Activated T-helper 1 cell treated with anti-CD3 and anti-CD28 coated beads, Interleukin-12 subunit alpha, Interleukin-12 subunit beta, Interleukin-2, Interleukin-4 antibody, amounts not matched to agents 30 ng/mL and 10 ng/mL and 1 ng/mL, durations not matched to agents 14 hours and 24 hours and 36 hours (primary cell): ENCODE measurements around the gene PTPRF. TPM values are rescaled to one million over a fixed set of nuclear protein-coding genes. Genes with fewer than 3 reads are reported as not detected.

Experiments used
- DNase-seq: peaks from one replicate; pipeline ENCODE4 v3.0.0; 2021; ENCODE audit warnings: low spot score
- H3K27ac Mint-ChIP-seq: one replicate; pipeline ENCODE4 v1.8.0; 2021; ENCODE audit warnings: mild to moderate bottlenecking, mixed read lengths
- H3K27me3 Mint-ChIP-seq: one replicate; pipeline ENCODE4 v1.8.0; 2022; ENCODE audit warnings: mild to moderate bottlenecking, moderate library complexity, mixed read lengths; ENCODE audit not compliant: insufficient read depth
- H3K36me3 Mint-ChIP-seq: one replicate; pipeline ENCODE4 v1.8.0; 2021; ENCODE audit warnings: low read depth, mixed read lengths
- H3K4me1 Mint-ChIP-seq: one replicate; pipeline ENCODE4 v1.8.0; 2021; ENCODE audit warnings: low read depth, mixed read lengths
- H3K4me3 Mint-ChIP-seq: one replicate; pipeline ENCODE4 v1.8.0; 2021; ENCODE audit warnings: mild to moderate bottlenecking, moderate library complexity, mixed read lengths
- H3K9me3 Mint-ChIP-seq: one replicate; pipeline ENCODE4 v1.8.0; 2021; ENCODE audit warnings: mixed read lengths
- intact Hi-C: fragments of 100-400 bp; cut with micrococcal nuclease; formaldehyde crosslinking; loops from one replicate; pipeline ENCODE4 v1.15.1; 2024
- total RNA-seq: library from RNA; stranded (reverse); gene quantifications from 2 replicates; pipeline ENCODE4 v1.2.3, GENCODE V29; 2022

The PTPRF gene
- total RNA-seq, 1 donor from 2014 or later = 0.93 TPM

DNA sequence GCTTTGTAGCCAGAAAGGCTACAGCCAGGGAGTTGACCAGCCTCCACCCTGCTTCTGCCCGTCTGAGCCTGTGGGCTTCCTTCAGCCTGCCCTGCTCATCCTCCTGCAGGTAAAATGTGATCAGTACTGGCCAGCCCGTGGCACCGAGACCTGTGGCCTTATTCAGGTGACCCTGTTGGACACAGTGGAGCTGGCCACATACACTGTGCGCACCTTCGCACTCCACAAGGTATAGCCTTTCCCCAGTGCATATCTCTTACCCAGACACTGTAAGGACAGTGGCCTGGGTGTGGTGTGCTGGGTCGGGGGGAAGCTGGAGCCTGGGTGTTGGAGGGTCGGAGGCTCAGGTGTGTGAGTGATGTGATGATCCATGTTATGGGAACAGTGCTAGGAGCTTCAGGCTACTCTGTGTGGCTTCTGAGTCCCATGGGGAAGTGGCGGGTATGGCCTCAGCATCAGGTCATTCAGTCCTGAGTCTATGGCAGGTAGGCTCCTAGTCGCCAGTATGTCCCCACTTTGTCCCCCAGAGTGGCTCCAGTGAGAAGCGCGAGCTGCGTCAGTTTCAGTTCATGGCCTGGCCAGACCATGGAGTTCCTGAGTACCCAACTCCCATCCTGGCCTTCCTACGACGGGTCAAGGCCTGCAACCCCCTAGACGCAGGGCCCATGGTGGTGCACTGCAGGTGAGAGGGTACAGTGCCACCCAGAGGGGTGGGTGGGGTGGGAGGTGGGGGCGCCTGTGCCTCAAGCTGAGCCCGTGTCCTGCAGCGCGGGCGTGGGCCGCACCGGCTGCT lies 88.0 kb downstream of the PTPRF start:
- Mint-ChIP-seq H3K36me3 (no peaks in the 10 kb centered on the region), H3K9me3 (no peaks in the 10 kb centered on the region), H3K27me3 (no peaks in the 10 kb centered on the region), H3K4me1 (no peaks in the 10 kb centered on the region), H3K4me3 (no peak overlapping the region), H3K27ac (no peak overlapping the region)
- intact Hi-C loops = no loop called here
- DNase-seq = no peak

DNA sequence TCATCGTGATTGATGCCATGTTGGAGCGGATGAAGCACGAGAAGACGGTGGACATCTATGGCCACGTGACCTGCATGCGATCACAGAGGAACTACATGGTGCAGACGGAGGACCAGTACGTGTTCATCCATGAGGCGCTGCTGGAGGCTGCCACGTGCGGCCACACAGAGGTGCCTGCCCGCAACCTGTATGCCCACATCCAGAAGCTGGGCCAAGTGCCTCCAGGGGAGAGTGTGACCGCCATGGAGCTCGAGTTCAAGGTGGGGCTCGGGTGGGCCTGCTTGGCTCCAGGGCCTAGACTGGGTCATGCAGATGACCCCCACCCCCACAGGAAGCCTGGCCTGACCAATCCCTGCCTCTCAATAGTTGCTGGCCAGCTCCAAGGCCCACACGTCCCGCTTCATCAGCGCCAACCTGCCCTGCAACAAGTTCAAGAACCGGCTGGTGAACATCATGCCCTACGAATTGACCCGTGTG lies 88.7 kb downstream of the PTPRF start:
- no peak overlapping the region for H3K27ac Mint-ChIP-seq
- H3K9me3 Mint-ChIP-seq = no peaks in the 10 kb centered on the region
- H3K36me3 Mint-ChIP-seq = no peaks in the 10 kb centered on the region
- no peak for DNase-seq
- H3K27me3 Mint-ChIP-seq = no peaks in the 10 kb centered on the region
- H3K4me3 Mint-ChIP-seq = no peak overlapping the region
- intact Hi-C loops = no loop called here
- H3K4me1 Mint-ChIP-seq = no peaks in the 10 kb centered on the region

GRCh38 chr1:43619996-43620920 lies 89.6 kb downstream of the PTPRF start:
- H3K4me3 Mint-ChIP-seq = no peak overlapping the region
- no peaks in the 10 kb centered on the region for H3K27me3 Mint-ChIP-seq
- no peak for DNase-seq
- H3K9me3 Mint-ChIP-seq = no peaks in the 10 kb centered on the region
- H3K36me3 Mint-ChIP-seq = no peaks in the 10 kb centered on the region
- intact Hi-C loops = no loop called here
- H3K4me1 Mint-ChIP-seq = no peaks in the 10 kb centered on the region
- H3K27ac Mint-ChIP-seq = no peak overlapping the region

DNA sequence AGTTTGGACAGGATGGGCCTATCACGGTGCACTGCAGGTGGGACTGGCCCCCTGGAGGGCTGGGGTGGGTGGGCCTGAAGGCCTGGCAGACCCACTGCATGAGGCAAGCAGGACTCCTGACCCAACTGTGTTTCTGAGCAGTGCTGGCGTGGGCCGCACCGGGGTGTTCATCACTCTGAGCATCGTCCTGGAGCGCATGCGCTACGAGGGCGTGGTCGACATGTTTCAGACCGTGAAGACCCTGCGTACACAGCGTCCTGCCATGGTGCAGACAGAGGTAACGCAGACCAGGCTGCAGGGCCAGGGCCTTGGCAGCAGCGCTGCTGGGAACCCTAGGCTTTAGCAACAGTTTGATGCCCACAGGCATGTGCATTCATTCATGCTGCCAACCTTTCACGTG lies 90.3 kb downstream of the PTPRF start:
- Mint-ChIP-seq H3K9me3 (no peaks in the 10 kb centered on the region), H3K4me3 (no peak overlapping the region), H3K27ac (no peak overlapping the region), H3K36me3 (no peaks in the 10 kb centered on the region), H3K4me1 (no peaks in the 10 kb centered on the region), H3K27me3 (peaks cover 2% of the 10 kb centered on the region)
- no peak for DNase-seq
- intact Hi-C loops = no loop called here

DNA sequence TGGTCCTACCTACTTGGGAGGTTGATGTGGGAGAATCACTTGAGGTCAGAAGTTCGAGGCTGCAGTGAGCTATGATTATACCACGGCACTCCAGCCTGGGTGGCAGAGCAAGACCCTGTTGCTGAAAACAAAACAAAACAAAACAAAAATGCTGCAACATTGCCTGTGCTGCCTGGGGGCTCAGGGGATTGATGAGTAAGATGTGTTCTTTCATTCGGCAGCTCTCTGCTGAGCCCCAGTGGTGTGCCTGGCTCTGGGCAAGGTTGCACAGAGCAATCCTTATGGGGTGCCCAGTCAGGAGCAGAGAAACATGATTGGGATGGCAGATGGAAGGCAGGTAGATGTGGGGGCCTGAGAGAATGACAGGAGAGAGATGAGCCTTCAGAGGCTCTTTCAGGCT lies 90.7 kb downstream of the PTPRF start:
- Mint-ChIP-seq H3K4me1 (no peaks in the 10 kb centered on the region), H3K4me3 (no peak overlapping the region), H3K36me3 (no peaks in the 10 kb centered on the region), H3K27me3 (peaks cover 2% of the 10 kb centered on the region), H3K27ac (no peak overlapping the region), H3K9me3 (no peaks in the 10 kb centered on the region)
- intact Hi-C loops = no loop called here
- DNase-seq = no peak

DNA sequence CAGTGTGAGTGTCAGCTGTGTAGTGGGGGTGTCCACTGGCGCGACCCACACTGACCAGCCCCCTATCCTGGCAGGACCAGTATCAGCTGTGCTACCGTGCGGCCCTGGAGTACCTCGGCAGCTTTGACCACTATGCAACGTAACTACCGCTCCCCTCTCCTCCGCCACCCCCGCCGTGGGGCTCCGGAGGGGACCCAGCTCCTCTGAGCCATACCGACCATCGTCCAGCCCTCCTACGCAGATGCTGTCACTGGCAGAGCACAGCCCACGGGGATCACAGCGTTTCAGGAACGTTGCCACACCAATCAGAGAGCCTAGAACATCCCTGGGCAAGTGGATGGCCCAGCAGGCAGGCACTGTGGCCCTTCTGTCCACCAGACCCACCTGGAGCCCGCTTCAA lies 91.2 kb downstream of the PTPRF start:
- DNase-seq = no peak
- Mint-ChIP-seq H3K27ac (no peak overlapping the region), H3K9me3 (no peaks in the 10 kb centered on the region), H3K4me3 (no peak overlapping the region), H3K36me3 (no peaks in the 10 kb centered on the region), H3K27me3 (peaks cover 2% of the 10 kb centered on the region), H3K4me1 (no peaks in the 10 kb centered on the region)
- intact Hi-C loops = no loop called here

GRCh38 chr1:43622471-43622870 lies 91.8 kb downstream of the PTPRF start:
- Mint-ChIP-seq H3K27ac (no peak overlapping the region), H3K9me3 (no peaks in the 10 kb centered on the region), H3K4me1 (no peaks in the 10 kb centered on the region)

DNA sequence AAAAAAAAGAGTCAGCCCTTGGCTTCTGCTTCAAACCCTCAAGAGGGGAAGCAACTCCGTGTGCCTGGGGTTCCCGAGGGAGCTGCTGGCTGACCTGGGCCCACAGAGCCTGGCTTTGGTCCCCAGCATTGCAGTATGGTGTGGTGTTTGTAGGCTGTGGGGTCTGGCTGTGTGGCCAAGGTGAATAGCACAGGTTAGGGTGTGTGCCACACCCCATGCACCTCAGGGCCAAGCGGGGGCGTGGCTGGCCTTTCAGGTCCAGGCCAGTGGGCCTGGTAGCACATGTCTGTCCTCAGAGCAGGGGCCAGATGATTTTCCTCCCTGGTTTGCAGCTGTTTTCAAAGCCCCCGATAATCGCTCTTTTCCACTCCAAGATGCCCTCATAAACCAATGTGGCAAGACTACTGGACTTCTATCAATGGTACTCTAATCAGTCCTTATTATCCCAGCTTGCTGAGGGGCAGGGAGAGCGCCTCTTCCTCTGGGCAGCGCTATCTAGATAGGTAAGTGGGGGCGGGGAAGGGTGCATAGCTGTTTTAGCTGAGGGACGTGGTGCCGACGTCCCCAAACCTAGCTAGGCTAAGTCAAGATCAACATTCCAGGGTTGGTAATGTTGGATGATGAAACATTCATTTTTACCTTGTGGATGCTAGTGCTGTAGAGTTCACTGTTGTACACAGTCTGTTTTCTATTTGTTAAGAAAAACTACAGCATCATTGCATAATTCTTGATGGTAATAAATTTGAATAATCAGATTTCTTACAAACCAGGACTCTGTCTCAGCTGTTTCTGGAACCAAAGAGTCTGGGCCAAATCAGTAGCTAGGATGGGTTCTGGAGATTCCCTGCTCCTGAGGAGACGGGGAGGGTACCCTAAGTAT lies 92.5 kb downstream of the PTPRF start:
- H3K27ac Mint-ChIP-seq = no peak overlapping the region
- H3K36me3 Mint-ChIP-seq = no peaks in the 10 kb centered on the region
- DNase-seq = no peak
- H3K4me1 Mint-ChIP-seq = no peaks in the 10 kb centered on the region
- no peaks in the 10 kb centered on the region for H3K9me3 Mint-ChIP-seq
- no peak overlapping the region for H3K4me3 Mint-ChIP-seq
- intact Hi-C loops = no loop called here
- H3K27me3 Mint-ChIP-seq = peaks cover 2% of the 10 kb centered on the region

More at GRCh38 chr1:43622471-43622870, 91.8 kb downstream of the PTPRF start:
- Mint-ChIP-seq H3K27me3 (peaks cover 2% of the 10 kb centered on the region), H3K36me3 (no peaks in the 10 kb centered on the region), H3K4me3 (no peak overlapping the region)
- DNase-seq = no peak
- intact Hi-C loops = no loop called here

- H3K36me3 Mint-ChIP-seq = no peaks in the 10 kb centered on the region
- H3K4me3 Mint-ChIP-seq = no peak overlapping the region
- H3K27me3 Mint-ChIP-seq = peaks cover 2% of the 10 kb centered on the region
- no peaks in the 10 kb centered on the region for H3K4me1 Mint-ChIP-seq
- H3K27ac Mint-ChIP-seq = no peak overlapping the region
- intact Hi-C loops = no loop called here
- no peaks in the 10 kb centered on the region for H3K9me3 Mint-ChIP-seq
- DNase-seq = no peak
These were observed 94.5 kb downstream of the PTPRF start for GRCh38 chr1:43625063-43625780.

- Mint-ChIP-seq H3K4me1 (no peaks in the 10 kb centered on the region), H3K27me3 (peaks cover 11% of the 10 kb centered on the region), H3K36me3 (no peaks in the 10 kb centered on the region), H3K27ac (no peak overlapping the region), H3K9me3 (no peaks in the 10 kb centered on the region), H3K4me3 (no peak overlapping the region)
- no peak for DNase-seq
- intact Hi-C loops = no loop called here
These were observed 101.5 kb downstream of the PTPRF start for GRCh38 chr1:43632135-43632670.

DNA sequence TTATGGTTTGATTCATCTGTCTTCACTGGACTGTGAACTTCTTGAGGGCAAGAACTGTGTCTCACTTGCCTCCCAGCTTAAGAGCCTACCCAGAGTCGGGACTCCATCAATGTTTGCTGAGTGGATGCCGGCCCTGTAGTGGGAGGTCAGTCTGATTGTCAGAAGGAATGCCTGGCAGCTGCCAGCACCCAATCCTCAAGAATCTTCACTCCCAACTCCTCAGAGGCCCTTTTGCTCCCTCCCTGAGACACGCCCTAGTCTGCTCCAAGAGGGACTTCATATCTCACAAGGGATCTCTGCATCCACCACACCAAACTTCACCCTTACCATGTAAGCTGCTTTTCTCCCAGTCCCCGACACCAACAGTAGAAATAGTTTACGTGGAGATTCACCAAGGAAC lies 104.0 kb downstream of the PTPRF start:
- Mint-ChIP-seq H3K36me3 (no peaks in the 10 kb centered on the region), H3K27me3 (peaks cover 11% of the 10 kb centered on the region), H3K4me1 (no peaks in the 10 kb centered on the region), H3K27ac (no peak overlapping the region), H3K9me3 (no peaks in the 10 kb centered on the region), H3K4me3 (no peak overlapping the region)
- DNase-seq = no peak
- intact Hi-C loops = no loop called here
